DOHH2 (cell line): ENCODE results near the gene PRRX1.

ENCODE experiments used
- H3F3A ChIP-seq: fragments of 200-600 bp; sonication (generic), shearing (Covaris generic); 2 replicates; pipeline ENCODE4 v1.6.0; 2016; ENCODE audit warnings: antibody characterized with exemption, mild to moderate bottlenecking; ENCODE audit not compliant: control insufficient read depth, insufficient read depth
- H3K27ac ChIP-seq: fragments of 200-600 bp; sonication (generic); 2 replicates; pipeline ENCODE4 v1.5.1; 2014; ENCODE audit warnings: low read depth, mild to moderate bottlenecking, low read length, moderate library complexity
- H3K27me3 ChIP-seq: fragments of 200-600 bp; sonication (generic); 2 replicates; pipeline ENCODE4 v1.6.1; 2014; ENCODE audit warnings: mild to moderate bottlenecking, low read length, mixed read lengths; ENCODE audit not compliant: control insufficient read depth
- H3K36me3 ChIP-seq: fragments of 200-600 bp; sonication (generic); 2 replicates; pipeline ENCODE4 v1.6.1; 2014; ENCODE audit warnings: mild to moderate bottlenecking, low read length, moderate library complexity, mixed read lengths; ENCODE audit not compliant: control insufficient read depth
- H3K4me1 ChIP-seq: fragments of 200-600 bp; sonication (generic); 2 replicates; pipeline ENCODE4 v1.6.1; 2014; ENCODE audit warnings: mild to moderate bottlenecking, low read length, mixed read lengths; ENCODE audit not compliant: control insufficient read depth
- H3K4me2 ChIP-seq: fragments of 200-600 bp; sonication (generic); 2 replicates; pipeline ENCODE4 v1.6.0; 2014; ENCODE audit warnings: mild to moderate bottlenecking, low read length, moderate library complexity
- H3K4me3 ChIP-seq: fragments of 200-600 bp; sonication (generic); 2 replicates; pipeline ENCODE4 v1.5.1; 2014; ENCODE audit warnings: mild to moderate bottlenecking, low read length, mixed read lengths
- H3K79me2 ChIP-seq: fragments of 200-600 bp; sonication (generic); 2 replicates; pipeline ENCODE4 v1.6.1; 2014; ENCODE audit warnings: mild to moderate bottlenecking, low read length, mixed read lengths; ENCODE audit not compliant: control insufficient read depth
- H3K9me2 ChIP-seq: fragments of 200-600 bp; sonication (generic); replicated peaks from 2 replicates; pipeline ENCODE4 v1.6.1; 2014; ENCODE audit warnings: mild to moderate bottlenecking, low read length, mixed read lengths; ENCODE audit not compliant: control insufficient read depth
- H3K9me3 ChIP-seq: fragments of 200-600 bp; sonication (generic); 2 replicates; pipeline ENCODE4 v1.6.1; 2014; ENCODE audit warnings: antibody characterized with exemption, low read length, mixed read lengths; ENCODE audit not compliant: control insufficient read depth, insufficient read depth
- H4K20me1 ChIP-seq: fragments of 200-600 bp; sonication (generic); 2 replicates; pipeline ENCODE4 v1.6.0; 2014; ENCODE audit warnings: low read depth, mild to moderate bottlenecking, antibody characterized with exemption, low read length, moderate library complexity; ENCODE audit not compliant: control insufficient read depth, insufficient read depth
- EZH2phosphoT487 ChIP-seq: fragments of 200-600 bp; sonication (generic); IDR thresholded peaks from 2 replicates; pipeline ENCODE4 v1.6.1; 2017; ENCODE audit warnings: borderline replicate concordance, mild to moderate bottlenecking, antibody characterized with exemption, low read length, moderate library complexity, mixed read lengths
- TF ChIP-seq, protein P1 (sequence below): fragments of 200-600 bp; sonication (generic); IDR thresholded peaks from one replicate; pipeline ENCODE4 v1.5.1; 2014; ENCODE audit warnings: antibody characterized with exemption, mild to moderate bottlenecking, low read depth, low read length; ENCODE audit not compliant: poor library complexity, severe bottlenecking

The PRRX1 gene

GRCh38 chr1:170698301-170699275, 34.7 kb downstream of the PRRX1 start:
- Histone ChIP-seq H4K20me1 (no peaks in the 10 kb centered on the region), H3K27me3 (0 out of 2 replicates have a peak, but pooled peaks cover 3% of the 10 kb centered on the region), H3K79me2 (no peaks in the 10 kb centered on the region), H3K9me2 (no peaks in the 10 kb centered on the region), H3K9me3 (no peaks in the 10 kb centered on the region), H3K27ac (no peak overlapping the region), H3K36me3 (no peaks in the 10 kb centered on the region), H3K4me3 (no peak overlapping the region), H3K4me1 (no peaks in the 10 kb centered on the region), H3K4me2 (no peak overlapping the region), H3F3A (no peaks in the 10 kb centered on the region)
- TF ChIP-seq, protein P1, sequence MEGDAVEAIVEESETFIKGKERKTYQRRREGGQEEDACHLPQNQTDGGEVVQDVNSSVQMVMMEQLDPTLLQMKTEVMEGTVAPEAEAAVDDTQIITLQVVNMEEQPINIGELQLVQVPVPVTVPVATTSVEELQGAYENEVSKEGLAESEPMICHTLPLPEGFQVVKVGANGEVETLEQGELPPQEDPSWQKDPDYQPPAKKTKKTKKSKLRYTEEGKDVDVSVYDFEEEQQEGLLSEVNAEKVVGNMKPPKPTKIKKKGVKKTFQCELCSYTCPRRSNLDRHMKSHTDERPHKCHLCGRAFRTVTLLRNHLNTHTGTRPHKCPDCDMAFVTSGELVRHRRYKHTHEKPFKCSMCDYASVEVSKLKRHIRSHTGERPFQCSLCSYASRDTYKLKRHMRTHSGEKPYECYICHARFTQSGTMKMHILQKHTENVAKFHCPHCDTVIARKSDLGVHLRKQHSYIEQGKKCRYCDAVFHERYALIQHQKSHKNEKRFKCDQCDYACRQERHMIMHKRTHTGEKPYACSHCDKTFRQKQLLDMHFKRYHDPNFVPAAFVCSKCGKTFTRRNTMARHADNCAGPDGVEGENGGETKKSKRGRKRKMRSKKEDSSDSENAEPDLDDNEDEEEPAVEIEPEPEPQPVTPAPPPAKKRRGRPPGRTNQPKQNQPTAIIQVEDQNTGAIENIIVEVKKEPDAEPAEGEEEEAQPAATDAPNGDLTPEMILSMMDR = no peak
- no peak for TF ChIP-seq EZH2phosphoT487

GRCh38 chr1:170699696-170700095, 35.8 kb downstream of the PRRX1 start:
- no peaks in the 10 kb centered on the region for H3K4me1 ChIP-seq
- no peak overlapping the region for H3K27ac ChIP-seq
- H3K79me2 ChIP-seq = no peaks in the 10 kb centered on the region
- H4K20me1 ChIP-seq = no peaks in the 10 kb centered on the region
- no peaks in the 10 kb centered on the region for H3K27me3 ChIP-seq
- no peaks in the 10 kb centered on the region for H3K9me2 ChIP-seq
- H3K36me3 ChIP-seq = no peaks in the 10 kb centered on the region
- no peak overlapping the region for H3K4me2 ChIP-seq
- TF ChIP-seq, protein P1 = no peak
- TF ChIP-seq EZH2phosphoT487 = no peak
- H3K9me3 ChIP-seq = no peaks in the 10 kb centered on the region
- H3K4me3 ChIP-seq = no peak overlapping the region
- H3F3A ChIP-seq = no peaks in the 10 kb centered on the region

DNA sequence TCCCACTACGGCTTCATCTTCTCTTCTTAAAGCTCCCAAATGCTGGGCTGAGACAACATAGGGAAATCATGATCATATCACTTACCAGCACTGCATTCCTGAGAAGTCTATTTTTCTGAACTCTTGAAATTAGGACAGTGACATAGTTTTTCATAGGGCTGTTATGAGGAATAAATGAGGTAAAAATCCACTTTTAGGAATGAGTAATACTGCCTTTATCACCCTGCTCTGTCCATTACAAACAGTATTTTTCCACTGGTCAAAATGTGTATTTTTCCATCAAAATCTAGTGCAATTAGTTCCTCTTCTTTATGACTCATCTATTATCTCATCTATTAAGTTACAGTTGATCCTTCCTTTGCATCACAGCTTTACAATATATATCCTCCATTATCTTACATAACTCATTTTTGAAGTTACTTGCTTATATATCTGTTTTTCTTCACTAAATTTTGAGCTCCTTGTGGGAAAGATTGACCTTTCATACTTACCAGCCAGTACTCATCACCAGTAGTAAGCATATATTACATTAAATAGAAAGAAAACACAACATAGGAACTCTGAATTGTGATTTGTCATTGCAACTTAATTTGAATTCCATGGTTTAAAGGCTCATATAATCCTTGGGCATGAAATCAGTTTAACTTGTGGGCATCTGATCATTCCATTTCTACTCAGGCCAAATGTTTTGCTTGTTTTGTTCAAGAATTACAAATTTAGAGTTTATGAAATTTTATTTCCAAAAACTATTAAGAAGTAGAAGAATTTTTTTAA, 37.1 kb downstream of the PRRX1 start:
- Histone ChIP-seq H3K36me3 (no peaks in the 10 kb centered on the region), H3K9me2 (no peaks in the 10 kb centered on the region), H3K27me3 (no peaks in the 10 kb centered on the region), H3K4me2 (no peak overlapping the region), H3K79me2 (no peaks in the 10 kb centered on the region), H3K4me1 (no peaks in the 10 kb centered on the region), H3K4me3 (no peak overlapping the region), H3K9me3 (no peaks in the 10 kb centered on the region), H4K20me1 (no peaks in the 10 kb centered on the region), H3K27ac (no peak overlapping the region), H3F3A (no peaks in the 10 kb centered on the region)
- no peak for TF ChIP-seq EZH2phosphoT487
- TF ChIP-seq, protein P1 = no peak
